Activated CD8-positive, alpha-beta memory T cell treated with anti-CD3 and anti-CD28 coated beads, Interleukin-2, amount 10 ng/mL, durations not matched to agents 7 days and 5 days (primary cell): ENCODE data around the gene ALPP. TPM values are rescaled to one million over a fixed set of nuclear protein-coding genes. Genes with fewer than 3 reads are reported as not detected.
"Not testable (repeated sequence)": the region's sequence is repeated elsewhere in the genome, so short reads cannot be mapped to it uniquely, and the experiment has no call there.

Source experiments
- ATAC-seq: fragments of 150-1000 bp; cut with Tn5 transposase; one replicate; pipeline ENCODE4 v1.10.0; 2021; ENCODE audit warnings: moderate library complexity
- CTCF ChIA-PET: fragments of 350-600 bp; sonication (Branson Sonifier 250); formaldehyde crosslinking; loops from one replicate; lab custom pipeline; 2021; ENCODE audit warnings: antibody characterized with exemption; lab: Charles Lee
- DNase-seq: peaks from one replicate; pipeline ENCODE4 v3.0.0-alpha.2; 2020
- H3K27ac Mint-ChIP-seq: one replicate; pipeline ENCODE4 v1.8.0; 2021; ENCODE audit warnings: mild to moderate bottlenecking, mixed read lengths
- H3K27me3 Mint-ChIP-seq: one replicate; pipeline ENCODE4 v1.8.0; 2021; ENCODE audit warnings: mixed read lengths
- H3K36me3 Mint-ChIP-seq: one replicate; pipeline ENCODE4 v1.8.0; 2021; ENCODE audit warnings: mild to moderate bottlenecking, mixed read lengths
- H3K4me1 Mint-ChIP-seq: one replicate; pipeline ENCODE4 v1.8.0; 2021; ENCODE audit warnings: mixed read lengths
- H3K4me3 Mint-ChIP-seq: one replicate; pipeline ENCODE4 v1.8.0; 2021; ENCODE audit warnings: mild to moderate bottlenecking, moderate library complexity, mixed read lengths
- H3K9me3 Mint-ChIP-seq: one replicate; pipeline ENCODE4 v1.8.0; 2022; ENCODE audit warnings: low read depth, mixed read lengths
- total RNA-seq, 2 experiments: library from RNA; stranded (reverse); gene quantifications; one replicate each; pipeline ENCODE4 v1.2.3, GENCODE V29; 2021

The ALPP gene
- total RNA-seq, 2 experiments from 2014 or later: not detected

GRCh38 chr2:232336241-232336736 is 42.3 kb upstream of the ALPP start:
- no peaks in the 10 kb centered on the region for H3K36me3 Mint-ChIP-seq
- ATAC-seq (no peak), DNase-seq (peak; percentile 35)
- no peak overlapping the region for H3K27ac Mint-ChIP-seq
- no peaks in the 10 kb centered on the region for H3K4me1 Mint-ChIP-seq
- H3K27me3 Mint-ChIP-seq: no peaks in the 10 kb centered on the region
- H3K4me3 Mint-ChIP-seq: no peak overlapping the region
- CTCF ChIA-PET: interaction anchor here (1.0 to 3.7 kb wide), 8 partner anchors 14 to 105 kb away, joined by 3 to 16 read pairs (median 4); no protein-coding TSS in a partner anchor
- H3K9me3 Mint-ChIP-seq: no peaks in the 10 kb centered on the region

GRCh38 chr2:232336981-232337720 is 41.4 kb upstream of the ALPP start:
- DNase-seq: peak; percentile 28
- H3K9me3 Mint-ChIP-seq: no peaks in the 10 kb centered on the region
- no peaks in the 10 kb centered on the region for H3K36me3 Mint-ChIP-seq
- H3K27me3 Mint-ChIP-seq: no peaks in the 10 kb centered on the region
- CTCF ChIA-PET: interaction anchor here (1.0 to 3.7 kb wide), 4 partner anchors 22 to 102 kb away, joined by 3 to 16 read pairs (median 8); no protein-coding TSS in a partner anchor
- H3K27ac Mint-ChIP-seq: no peak overlapping the region
- no peaks in the 10 kb centered on the region for H3K4me1 Mint-ChIP-seq
- H3K4me3 Mint-ChIP-seq: no peak overlapping the region
- no peak for ATAC-seq

DNA sequence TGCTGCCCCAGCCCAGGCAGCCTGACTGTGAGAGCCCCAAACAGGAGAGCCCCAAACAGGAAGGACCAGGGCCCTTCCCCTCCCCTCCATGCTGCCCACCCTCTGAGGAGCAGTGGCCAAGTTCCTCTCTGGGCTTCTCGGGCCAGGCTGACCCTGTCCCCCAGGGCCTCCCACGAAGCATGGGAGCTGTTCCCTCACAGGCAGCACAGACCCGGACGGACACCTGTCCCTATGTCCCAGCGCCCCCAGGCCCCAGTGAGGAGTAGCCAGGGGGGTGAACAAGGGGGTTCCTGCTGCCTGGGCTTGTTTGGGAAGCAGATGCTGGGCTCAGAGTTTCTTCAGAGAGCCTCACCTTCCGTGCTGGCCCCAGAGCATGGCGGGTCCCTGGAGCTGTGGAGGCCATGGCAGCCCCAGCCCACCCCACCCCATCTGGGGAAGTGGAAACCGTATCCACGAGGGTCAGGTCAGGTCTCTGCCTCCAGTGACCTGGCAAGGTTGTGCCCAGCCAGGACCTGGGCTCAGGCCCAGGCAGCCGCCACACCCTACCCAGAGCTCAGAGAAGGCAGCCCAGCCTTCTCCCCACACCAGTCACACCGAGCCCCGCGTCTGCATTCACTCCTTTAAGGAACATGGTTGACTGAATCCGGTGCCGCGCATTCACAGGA is 40.3 kb upstream of the ALPP start:
- not testable (repeated sequence) for H3K27me3 Mint-ChIP-seq, H3K4me1 Mint-ChIP-seq, H3K9me3 Mint-ChIP-seq, H3K36me3 Mint-ChIP-seq, H3K4me3 Mint-ChIP-seq, ATAC-seq, H3K27ac Mint-ChIP-seq, DNase-seq
- CTCF ChIA-PET: interaction anchor here (1.0 kb wide), 1 partner anchor 12 kb away, joined by 3 read pairs; no protein-coding TSS in a partner anchor

DNA sequence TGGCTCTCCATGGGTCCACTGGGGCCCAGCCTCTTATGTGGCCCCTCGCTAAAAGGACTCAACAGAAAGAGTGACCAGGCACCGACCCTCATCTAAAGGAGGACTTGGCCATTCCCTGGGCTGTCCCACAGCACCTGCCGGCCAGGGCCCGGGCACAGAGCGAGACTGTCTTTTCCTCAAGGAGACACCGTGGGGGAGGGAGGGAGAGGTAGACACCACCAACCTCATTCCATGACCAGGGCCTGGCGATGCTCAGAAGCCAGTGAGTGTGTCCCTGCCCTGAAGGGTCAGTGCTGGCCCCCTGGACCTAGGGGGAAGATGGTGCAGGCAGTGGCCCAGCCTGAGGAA is 39.8 kb upstream of the ALPP start:
- Mint-ChIP-seq H3K36me3 (no peaks in the 10 kb centered on the region), H3K4me1 (no peaks in the 10 kb centered on the region), H3K27ac (no peak overlapping the region), H3K27me3 (peaks cover 2% of the 10 kb centered on the region), H3K9me3 (no peaks in the 10 kb centered on the region), H3K4me3 (no peak overlapping the region)
- ATAC-seq (no peak), DNase-seq (no peak)
- CTCF ChIA-PET: interaction anchor here (1.0 kb wide), 1 partner anchor 12 kb away, joined by 3 read pairs; no protein-coding TSS in a partner anchor

- no peaks in the 10 kb centered on the region for H3K4me1 Mint-ChIP-seq
- H3K27ac Mint-ChIP-seq: no peak overlapping the region
- H3K9me3 Mint-ChIP-seq: no peaks in the 10 kb centered on the region
- DNase-seq (no peak), ATAC-seq (no peak)
- no peak overlapping the region for H3K4me3 Mint-ChIP-seq
- no peaks in the 10 kb centered on the region for H3K36me3 Mint-ChIP-seq
- peaks cover 6% of the 10 kb centered on the region for H3K27me3 Mint-ChIP-seq
- CTCF ChIA-PET: interaction anchor here (0.9 to 1.0 kb wide), 3 partner anchors 13 to 90 kb away, joined by 3 read pairs; no protein-coding TSS in a partner anchor
Measured at GRCh38 chr2:232339121-232340081, 39.1 kb upstream of the ALPP start.

DNA sequence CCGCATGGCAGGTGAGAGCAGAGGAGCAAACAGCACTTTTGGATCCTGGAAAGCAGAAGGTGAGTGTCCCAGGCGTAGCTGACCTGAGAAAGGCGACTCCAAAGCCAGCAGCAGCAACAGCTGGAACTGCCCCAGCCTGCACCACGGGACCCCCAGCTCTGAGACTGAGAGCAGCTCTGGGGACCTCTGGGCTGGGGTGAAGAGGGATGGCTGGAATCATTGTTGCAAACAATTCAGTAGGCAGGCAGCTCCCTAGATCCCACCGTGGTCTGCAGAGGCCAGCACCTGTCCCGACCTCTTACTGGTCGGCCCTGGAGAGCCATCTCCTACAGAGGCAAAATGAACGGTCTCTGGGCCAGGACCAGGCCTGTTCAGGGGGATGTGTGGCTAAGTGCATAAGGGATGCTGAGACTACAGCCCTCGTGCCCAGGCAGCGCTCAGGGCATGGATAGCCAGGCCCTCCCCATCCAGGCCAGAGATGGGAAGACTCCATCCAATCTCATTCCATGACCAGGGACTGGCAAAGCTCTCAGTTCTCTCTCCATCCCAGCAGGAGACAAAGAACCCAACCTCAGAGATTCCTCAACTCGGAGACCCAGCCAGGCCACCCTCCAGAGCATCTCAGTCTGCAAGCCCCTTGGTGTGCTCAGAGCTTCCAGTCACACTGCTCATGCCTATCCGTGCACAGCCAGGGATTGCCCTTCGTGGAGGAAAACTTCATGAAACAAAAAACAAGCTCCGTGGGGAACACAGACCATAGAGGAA is 38.2 kb upstream of the ALPP start:
- peaks cover 7% of the 10 kb centered on the region for H3K27me3 Mint-ChIP-seq
- ATAC-seq (no peak), DNase-seq (no peak)
- H3K9me3 Mint-ChIP-seq: no peaks in the 10 kb centered on the region
- no peaks in the 10 kb centered on the region for H3K36me3 Mint-ChIP-seq
- no peak overlapping the region for H3K4me3 Mint-ChIP-seq
- no peak overlapping the region for H3K27ac Mint-ChIP-seq
- CTCF ChIA-PET: interaction anchor here (0.9 to 1.0 kb wide), 4 partner anchors 13 to 99 kb away, joined by 3 to 4 read pairs (median 3); no protein-coding TSS in a partner anchor
- H3K4me1 Mint-ChIP-seq: no peaks in the 10 kb centered on the region

DNA sequence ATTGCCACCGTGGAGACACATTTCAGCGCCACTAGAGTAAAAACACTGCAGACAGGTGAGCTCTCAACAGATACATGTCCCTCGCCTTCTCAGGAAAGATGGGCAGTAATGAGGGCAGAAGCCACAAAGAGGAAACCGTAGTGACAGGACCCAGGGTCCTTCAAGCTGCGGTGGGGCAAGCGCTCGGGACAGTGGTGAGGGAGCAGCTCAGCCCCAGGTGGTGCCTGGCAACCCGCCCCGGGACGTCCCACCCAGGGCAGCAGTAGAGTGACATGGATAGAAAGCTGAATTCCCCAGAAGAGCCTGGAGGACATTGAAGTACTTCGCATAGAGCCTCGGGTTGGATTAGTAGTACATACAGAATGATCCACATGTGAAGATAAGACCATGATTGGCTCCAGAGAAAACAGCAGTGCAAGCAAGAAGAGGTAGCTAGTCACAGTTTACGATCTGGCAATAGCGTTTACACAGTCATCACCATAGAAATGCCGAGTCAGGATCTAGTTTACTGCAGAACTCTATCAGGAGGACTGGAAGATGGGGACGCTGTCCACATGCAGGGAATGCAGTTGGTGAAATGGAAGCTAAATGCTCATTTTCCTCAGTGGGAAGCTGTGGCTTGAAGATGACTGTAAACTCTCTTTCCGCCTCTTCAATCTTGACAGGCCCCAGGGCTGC is 37.4 kb upstream of the ALPP start:
- Mint-ChIP-seq H3K27ac (no peak overlapping the region), H3K4me1 (no peaks in the 10 kb centered on the region), H3K9me3 (no peaks in the 10 kb centered on the region), H3K36me3 (no peaks in the 10 kb centered on the region), H3K27me3 (peaks cover 7% of the 10 kb centered on the region), H3K4me3 (no peak overlapping the region)
- DNase-seq: no peak
- CTCF ChIA-PET: interaction anchor here (1.0 kb wide), 2 partner anchors 14 to 98 kb away, joined by 3 to 4 read pairs; no protein-coding TSS in a partner anchor
- ATAC-seq: no peak

- H3K36me3 Mint-ChIP-seq: no peaks in the 10 kb centered on the region
- no peaks in the 10 kb centered on the region for H3K9me3 Mint-ChIP-seq
- no peak overlapping the region for H3K4me3 Mint-ChIP-seq
- no peaks in the 10 kb centered on the region for H3K4me1 Mint-ChIP-seq
- DNase-seq (no peak), ATAC-seq (no peak)
- peaks cover 8% of the 10 kb centered on the region for H3K27me3 Mint-ChIP-seq
- CTCF ChIA-PET: no interaction called here
- H3K27ac Mint-ChIP-seq: no peak overlapping the region
Measured at GRCh38 chr2:232341739-232342126, 36.8 kb upstream of the ALPP start.

GRCh38 chr2:232342635-232343565 is 35.7 kb upstream of the ALPP start:
- H3K27me3 Mint-ChIP-seq: peaks cover 17% of the 10 kb centered on the region
- H3K36me3 Mint-ChIP-seq: no peaks in the 10 kb centered on the region
- ATAC-seq (no peak), DNase-seq (no peak)
- H3K27ac Mint-ChIP-seq: no peak overlapping the region
- no peak overlapping the region for H3K4me3 Mint-ChIP-seq
- no peaks in the 10 kb centered on the region for H3K9me3 Mint-ChIP-seq
- CTCF ChIA-PET: no interaction called here
- no peaks in the 10 kb centered on the region for H3K4me1 Mint-ChIP-seq

- Mint-ChIP-seq H3K4me3 (no peak overlapping the region), H3K36me3 (no peaks in the 10 kb centered on the region), H3K4me1 (no peaks in the 10 kb centered on the region), H3K27ac (no peak overlapping the region), H3K27me3 (peaks cover 21% of the 10 kb centered on the region), H3K9me3 (no peaks in the 10 kb centered on the region)
- ATAC-seq (no peak), DNase-seq (no peak)
- CTCF ChIA-PET: no interaction called here
Measured at GRCh38 chr2:232343821-232344220, 34.7 kb upstream of the ALPP start.

- Mint-ChIP-seq H3K9me3 (no peaks in the 10 kb centered on the region), H3K36me3 (no peaks in the 10 kb centered on the region), H3K4me3 (no peak overlapping the region), H3K27me3 (peaks cover 28% of the 10 kb centered on the region), H3K27ac (no peak overlapping the region), H3K4me1 (peaks cover 3% of the 10 kb centered on the region)
- CTCF ChIA-PET: no interaction called here
- DNase-seq (no peak), ATAC-seq (no peak)
Measured at GRCh38 chr2:232345251-232345650, 33.3 kb upstream of the ALPP start.
